ENCODE data around the gene GNAT1. TPM values are rescaled to one million over a fixed set of nuclear protein-coding genes. Genes with fewer than 3 reads are reported as not detected.
A peak's percentile ranks its signal among the peaks of the same experiment; 100 is the strongest.

GNAT1 gene
- total and polyA plus RNA-seq, 8 donors, result not detected

GRCh38 chr3:50177346-50177745 is 14.1 kb upstream of the GNAT1 start:
- no peak for DNase-seq
- H3K27ac ChIP-seq, result peak overlapping the region in 1 of 5 donors; percentile 0
- peaks cover 6 to 42% (median 36%) of the 10 kb centered on the region in 4 donors for H3K36me3 ChIP-seq
- intact Hi-C loops (cut with DNase I; ENCODE audit: low total_unique reads), result no loop called here
- peaks cover 18 to 63% (median 26%) of the 10 kb centered on the region in 4 donors for H3K4me1 ChIP-seq
- no peak for TF ChIP-seq POLR2A (IDR thresholded peaks at IDR 0.05)
- no peak for TF ChIP-seq CTCF (IDR thresholded peaks at IDR 0.05)
- TF ChIP-seq POLR2AphosphoS5 (IDR thresholded peaks at IDR 0.05), result no peak
- no peak for TF ChIP-seq EP300 (IDR thresholded peaks at IDR 0.05)
- H3K4me3 ChIP-seq, result no peak overlapping the region
- no peaks in the 10 kb centered on the region for H3K27me3 ChIP-seq
- no peaks in the 10 kb centered on the region for H3K9me3 ChIP-seq
- 27 to 58% (median 37%) methylated on average over 2 of the region's 2 CpGs for WGBS, 5 donors

GRCh38 chr3:50179710-50180109 is 11.7 kb upstream of the GNAT1 start:
- WGBS, 5 donors, result 15 to 50% (median 22%) methylated on average over 2 of the region's 2 CpGs
- Histone ChIP-seq H3K27me3 (no peaks in the 10 kb centered on the region), H3K9me3 (no peaks in the 10 kb centered on the region), H3K36me3 (peaks cover 6 to 51% (median 44%) of the 10 kb centered on the region in 4 donors), H3K27ac (peak overlapping the region; percentile 18 to 78 (median 49)), H3K4me1 (peaks cover 16 to 66% (median 28%) of the 10 kb centered on the region in 4 donors), H3K4me3 (peak overlapping the region in 1 of 4 donors; percentile 9)
- TF ChIP-seq EP300 (IDR thresholded peaks at IDR 0.05), result no peak
- peak in 2 of 3 donors; percentile 73 to 77 for TF ChIP-seq POLR2AphosphoS5 (IDR thresholded peaks at IDR 0.05)
- peak in 1 of 2 donors; percentile 41 for DNase-seq
- intact Hi-C loops (cut with DNase I; ENCODE audit: low total_unique reads), result no loop called here

GRCh38 chr3:50181985-50182384 is 9.4 kb upstream of the GNAT1 start:
- no peaks in the 10 kb centered on the region for H3K27me3 ChIP-seq
- TF ChIP-seq EP300 (IDR thresholded peaks at IDR 0.05) (no peak), CTCF (IDR thresholded peaks at IDR 0.05) (no peak)
- no peak for DNase-seq
- peaks cover 0 to 51% (median 45%) of the 10 kb centered on the region in 4 donors for H3K36me3 ChIP-seq
- 89 to 97% (median 94%) methylated on average over 5 of the region's 5 CpGs for WGBS, 5 donors
- no peak overlapping the region for H3K27ac ChIP-seq
- H3K9me3 ChIP-seq, result no peaks in the 10 kb centered on the region
- no peak overlapping the region for H3K4me3 ChIP-seq
- intact Hi-C loops (cut with DNase I; ENCODE audit: low total_unique reads), result no loop called here
- H3K4me1 ChIP-seq, result peaks cover 16 to 60% (median 26%) of the 10 kb centered on the region in 4 donors

- Histone ChIP-seq H3K4me1 (peaks cover 16 to 53% (median 25%) of the 10 kb centered on the region in 4 donors), H3K27ac (no peak overlapping the region), H3K36me3 (peaks cover under 1 to 51% (median 50%) of the 10 kb centered on the region in 4 donors), H3K27me3 (no peaks in the 10 kb centered on the region), H3K4me3 (no peak overlapping the region), H3K9me3 (no peaks in the 10 kb centered on the region)
- no peak for TF ChIP-seq EP300 (IDR thresholded peaks at IDR 0.05)
- no peak for TF ChIP-seq CTCF (IDR thresholded peaks at IDR 0.05)
- no peak for TF ChIP-seq POLR2AphosphoS5 (IDR thresholded peaks at IDR 0.05)
- TF ChIP-seq POLR2A (IDR thresholded peaks at IDR 0.05), result no peak
- 86 to 90% (median 88%) methylated on average over 26 of the region's 26 CpGs for WGBS, 5 donors
- no peak for DNase-seq
- intact Hi-C loops (cut with DNase I; ENCODE audit: low total_unique reads), result no loop called here
Observed at GRCh38 chr3:50182533-50183099, 8.8 kb upstream of the GNAT1 start.

- H3K9me3 ChIP-seq, result no peaks in the 10 kb centered on the region
- TF ChIP-seq CTCF (IDR thresholded peaks at IDR 0.05) (no peak), POLR2A (IDR thresholded peaks at IDR 0.05) (no peak), EP300 (IDR thresholded peaks at IDR 0.05) (no peak), POLR2AphosphoS5 (IDR thresholded peaks at IDR 0.05) (no peak)
- no peak for DNase-seq
- 72 to 83% (median 79%) methylated on average over 6 of the region's 6 CpGs for WGBS, 5 donors
- intact Hi-C loops (cut with DNase I; ENCODE audit: low total_unique reads), result no loop called here
- H3K27ac ChIP-seq, result no peak overlapping the region
- no peaks in the 10 kb centered on the region for H3K27me3 ChIP-seq
- peaks cover 2 to 61% (median 56%) of the 10 kb centered on the region in 4 donors for H3K36me3 ChIP-seq
- no peak overlapping the region for H3K4me3 ChIP-seq
- peaks cover 16 to 51% (median 25%) of the 10 kb centered on the region in 4 donors for H3K4me1 ChIP-seq
Observed at GRCh38 chr3:50183755-50184154, 7.7 kb upstream of the GNAT1 start.
